Activated T-cell treated with anti-CD3 and anti-CD28 coated beads, Interleukin-2, amount 50 U/mL, for 48 hours (primary cell): ENCODE measurements around the gene TLK1.

Experiments
- DNase-seq, 2 experiments: peaks; one replicate each; pipeline ENCODE4 v3.0.0-alpha.2; 2020

TLK1 gene

DNA sequence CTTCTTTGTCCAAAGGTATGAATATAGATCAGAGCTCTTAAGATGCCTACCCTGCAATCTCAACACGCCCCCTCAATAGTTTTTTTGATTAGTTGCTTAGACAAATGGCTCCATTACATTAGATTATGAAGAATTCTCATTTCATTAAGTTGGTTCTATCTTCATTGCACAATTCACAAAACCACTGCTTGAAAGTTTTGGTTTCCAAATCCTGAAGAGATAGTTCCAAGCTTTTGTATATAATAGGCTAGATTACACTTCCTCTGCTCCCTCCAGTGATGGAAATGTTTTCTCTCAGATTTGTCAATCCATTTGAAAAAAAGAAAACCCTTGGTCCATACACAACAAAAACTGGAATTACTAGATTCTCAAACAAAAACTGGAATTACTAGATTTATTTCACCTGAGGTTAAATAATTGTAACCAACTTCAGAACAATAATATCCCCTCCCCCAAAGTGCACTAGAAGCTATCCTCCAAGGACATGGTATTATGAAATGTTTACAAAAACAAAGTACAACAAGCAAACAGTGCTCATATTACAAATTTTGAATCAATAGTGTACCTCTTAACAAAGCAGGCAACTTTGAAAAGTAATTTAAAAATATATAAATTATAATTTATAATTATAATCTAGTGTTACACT is 6.8 kb upstream of the TLK1 start:
- no peak for DNase-seq

DNA sequence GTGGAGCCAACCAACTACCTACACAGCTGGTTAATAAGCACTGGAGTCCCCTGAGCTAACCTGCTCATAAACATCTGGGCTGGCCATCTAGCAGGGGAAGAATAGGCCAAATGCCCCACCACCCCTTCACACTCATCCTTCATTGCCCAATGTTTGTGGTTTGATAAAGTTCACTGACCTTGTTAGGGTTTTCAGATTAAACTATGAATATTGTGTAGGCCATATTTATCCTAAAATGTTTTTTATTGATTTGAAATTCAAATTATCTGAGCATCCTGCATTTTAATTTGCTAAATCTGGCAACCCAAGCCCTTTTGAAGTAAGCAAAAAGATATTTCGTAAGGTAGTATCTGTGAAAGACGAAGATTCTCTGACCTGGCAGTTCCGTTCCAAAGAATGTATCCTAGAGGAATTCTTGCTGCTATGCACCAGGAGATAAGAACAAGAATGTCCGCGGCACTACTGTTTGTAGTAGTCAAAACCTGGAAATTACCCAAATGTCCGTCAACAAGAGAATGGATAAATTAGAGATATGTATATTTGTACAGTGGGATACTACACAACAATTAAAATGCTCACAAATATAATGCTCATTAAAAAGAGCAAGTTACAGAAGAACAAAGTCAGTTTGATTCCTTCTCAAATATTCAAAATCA is 5.8 kb upstream of the TLK1 start:
- no peak for DNase-seq

GRCh38 chr2:171165967-171166327 is 5.3 kb upstream of the TLK1 start:
- no peak for DNase-seq

- DNase-seq: no peak
These were observed 2.6 kb upstream of the TLK1 start for GRCh38 chr2:171163261-171163660.

GRCh38 chr2:171162522-171163197 is 2.0 kb upstream of the TLK1 start:
- DNase-seq: peak in 1 of 2 experiments; percentile 26

GRCh38 chr2:171160956-171161740 is 455 bp upstream of the TLK1 start:
- peak; percentile 68 to 78 for DNase-seq

DNA sequence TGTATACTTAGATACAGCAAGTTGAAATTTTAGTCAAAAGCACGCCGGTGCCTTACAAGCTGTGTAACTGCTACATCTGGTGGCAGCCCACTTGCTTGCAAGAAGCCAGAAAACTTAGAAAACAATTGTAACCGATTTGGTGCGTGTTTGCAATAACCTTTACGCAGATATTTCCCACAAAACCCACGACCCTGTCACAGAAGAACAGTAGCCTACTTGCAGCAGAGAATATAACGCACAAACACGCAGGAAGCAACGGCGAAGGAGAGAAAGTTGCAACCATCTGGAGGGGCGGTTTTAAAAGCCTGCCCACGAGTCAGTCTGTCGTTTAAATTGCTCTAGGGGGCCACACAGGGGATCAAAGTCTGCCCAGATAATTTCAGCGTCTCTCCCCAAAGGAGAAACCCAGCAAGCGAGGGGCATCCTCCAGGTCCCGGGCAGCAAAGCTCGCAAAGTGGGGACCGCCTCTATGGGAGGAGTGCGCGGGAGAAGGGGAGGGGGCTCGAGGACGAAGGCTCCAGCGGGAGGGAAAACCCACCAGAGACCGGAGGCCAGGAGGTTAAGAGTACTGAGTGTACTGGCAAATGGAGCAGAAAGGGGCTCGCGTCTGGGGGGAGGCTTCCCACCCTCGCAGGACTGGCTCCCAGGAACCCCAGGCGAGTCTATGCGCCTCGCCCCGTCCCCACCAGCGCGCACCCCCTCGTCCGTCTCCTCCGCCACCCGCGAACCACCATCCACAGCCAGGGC is 1.1 kb downstream of the TLK1 start:
- peak; percentile 72 to 73 for DNase-seq

GRCh38 chr2:171158790-171159371 is 1.8 kb downstream of the TLK1 start:
- no peak for DNase-seq

DNA sequence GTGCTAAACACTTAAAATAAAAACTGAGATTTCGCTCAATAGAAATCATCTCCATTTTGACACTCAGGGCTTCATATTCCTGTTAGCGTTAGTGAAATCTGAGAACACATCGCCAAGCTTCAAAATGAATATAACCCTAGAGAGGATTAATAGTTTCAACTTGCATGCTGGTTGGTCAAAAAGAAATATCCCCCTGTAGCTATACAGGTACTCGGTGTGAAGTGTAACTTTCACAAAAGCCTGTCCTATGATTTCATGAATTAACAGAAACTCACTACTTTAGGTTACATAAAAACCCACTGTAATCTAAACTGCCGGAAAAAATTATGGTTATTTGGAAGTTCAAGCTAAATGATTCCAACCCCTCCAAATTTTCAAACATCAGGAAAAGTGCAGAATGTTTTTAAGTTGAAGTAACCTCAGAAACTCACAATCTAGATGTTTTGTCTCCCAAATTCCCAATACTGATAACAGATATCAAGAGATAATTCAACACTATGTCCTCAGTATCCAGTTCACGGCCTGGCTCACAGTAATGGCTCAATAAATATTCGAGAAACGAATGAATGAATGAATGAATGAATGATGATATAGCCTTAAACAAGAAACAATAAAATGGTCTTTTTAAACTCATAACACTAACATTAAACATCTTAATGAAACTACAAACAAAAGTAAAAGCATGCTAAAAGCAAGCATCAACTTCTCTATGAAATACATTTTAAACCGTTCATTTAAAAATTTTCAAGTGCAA is 2.5 kb downstream of the TLK1 start:
- no peak for DNase-seq

DNA sequence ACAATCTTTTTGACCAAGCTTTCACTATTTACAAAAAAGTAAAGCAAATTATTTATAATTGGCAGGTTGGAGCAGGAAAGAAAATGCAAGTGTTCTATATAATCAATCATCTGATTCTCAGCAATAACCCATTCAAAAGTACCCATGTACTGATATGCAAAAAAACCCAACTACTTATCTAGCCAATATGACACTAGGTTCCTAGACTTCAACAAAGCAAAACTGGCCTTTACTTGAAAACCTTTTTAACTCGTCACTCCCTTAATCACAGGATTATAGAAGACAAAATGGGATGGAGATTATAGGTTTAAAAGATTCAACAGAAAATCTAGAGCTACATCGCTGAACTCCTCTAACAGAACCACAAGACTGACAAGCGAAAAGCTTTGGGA is 3.6 kb downstream of the TLK1 start:
- DNase-seq: no peak

GRCh38 chr2:171154348-171154747 is 6.3 kb downstream of the TLK1 start:
- DNase-seq: no peak

DNA sequence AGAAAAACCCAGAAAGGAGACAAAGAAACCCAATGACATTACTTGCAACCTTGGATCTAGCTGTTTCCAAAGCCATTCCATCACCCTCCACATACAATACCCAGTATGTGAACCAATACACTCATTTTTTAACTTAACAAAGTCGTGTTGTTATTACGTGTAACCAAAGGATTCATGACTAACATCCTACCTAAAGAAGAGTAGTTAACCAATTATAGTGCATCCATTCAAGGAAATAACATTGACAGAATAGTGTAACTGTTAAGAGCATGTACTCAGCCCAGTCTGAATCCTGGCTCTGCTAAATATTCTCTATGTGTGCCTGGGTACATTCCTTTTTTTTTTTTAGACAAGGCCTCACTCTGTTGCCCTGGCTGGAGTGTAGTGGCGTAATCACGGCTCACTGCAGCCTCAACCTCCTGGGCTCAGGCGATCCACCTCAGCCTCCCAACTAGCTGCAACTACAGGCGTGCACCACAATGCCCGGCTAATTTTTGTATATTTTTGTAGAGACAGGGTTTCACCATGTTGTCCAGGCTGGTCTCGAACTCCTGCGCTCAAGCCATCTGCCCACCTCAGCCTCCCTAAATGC is 9.9 kb downstream of the TLK1 start:
- DNase-seq: no peak

- peak in 1 of 2 experiments; percentile 42 for DNase-seq
These were observed 10.6 kb downstream of the TLK1 start for GRCh38 chr2:171149986-171150693.

DNA sequence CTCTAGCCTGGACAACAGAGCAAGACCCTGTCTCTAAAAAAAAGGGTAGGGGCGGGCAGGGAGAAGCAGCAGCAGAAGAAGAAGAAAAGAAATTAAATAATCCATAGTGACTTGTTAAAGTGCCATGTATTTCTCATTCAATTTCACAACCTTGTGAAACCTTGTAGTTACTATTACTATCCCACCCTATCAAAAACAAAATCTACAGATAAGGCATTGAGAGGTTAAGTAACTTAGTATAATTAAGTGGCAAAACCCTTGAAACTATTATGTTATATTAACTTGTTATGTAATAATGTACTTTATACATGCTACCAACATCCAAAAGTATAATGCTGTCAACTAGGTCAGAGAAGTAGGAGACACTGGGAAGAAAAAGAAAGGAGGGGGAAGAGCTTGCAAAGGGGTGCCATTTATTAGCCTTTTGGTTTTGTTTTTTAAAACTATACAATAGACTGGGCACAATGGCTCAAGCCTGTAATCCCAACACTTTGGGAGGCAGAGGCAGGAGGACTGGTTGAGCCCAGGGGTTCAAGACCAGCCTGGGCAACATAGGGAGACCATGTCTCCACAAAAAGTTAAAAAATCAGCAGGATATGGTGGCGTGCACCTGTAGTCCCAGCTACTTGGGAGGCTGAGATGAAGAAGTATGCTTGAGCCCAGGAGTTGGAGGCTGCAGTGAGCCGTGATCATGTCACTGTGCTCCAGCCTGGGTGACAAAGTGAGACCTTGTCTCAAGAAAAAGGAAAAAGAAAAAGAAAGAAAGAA is 11.3 kb downstream of the TLK1 start:
- DNase-seq: no peak

DNA sequence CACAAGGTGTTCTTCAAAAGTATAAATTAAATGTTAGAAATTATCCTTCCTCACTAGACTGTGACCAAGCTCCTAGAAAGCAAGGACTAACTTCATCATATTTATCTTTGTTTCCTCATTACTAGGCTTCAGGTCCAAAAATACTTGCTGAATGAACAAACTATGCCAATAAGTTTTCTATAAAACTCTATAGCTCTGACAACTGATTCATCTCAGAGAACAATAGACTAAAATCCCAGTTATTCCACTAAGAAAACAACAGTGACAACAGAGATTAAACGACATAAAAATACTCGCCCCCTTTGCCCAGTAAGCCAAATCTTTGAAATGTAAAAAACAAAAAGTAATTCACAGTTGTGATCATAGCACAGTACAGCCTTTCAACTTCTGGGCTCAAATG is 13.6 kb downstream of the TLK1 start:
- no peak for DNase-seq

DNA sequence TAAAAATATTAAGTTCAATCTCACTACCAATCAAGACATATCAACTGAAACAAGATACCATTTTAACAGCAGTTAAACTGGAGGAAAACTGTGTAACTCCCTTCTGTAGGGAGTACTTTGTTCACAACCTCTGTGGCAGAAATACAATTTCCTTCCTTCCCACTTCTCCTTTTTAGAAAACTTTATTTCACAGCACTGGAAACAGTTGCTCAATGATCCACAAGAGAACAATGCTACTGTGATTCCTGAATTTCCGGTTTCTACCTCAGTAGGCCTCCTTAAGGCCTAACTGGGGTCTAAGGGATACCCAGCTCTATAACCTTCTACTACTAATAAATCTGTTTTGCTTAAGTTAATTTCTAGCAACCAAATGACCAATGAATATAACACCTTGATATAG is 14.1 kb downstream of the TLK1 start:
- DNase-seq: no peak

DNA sequence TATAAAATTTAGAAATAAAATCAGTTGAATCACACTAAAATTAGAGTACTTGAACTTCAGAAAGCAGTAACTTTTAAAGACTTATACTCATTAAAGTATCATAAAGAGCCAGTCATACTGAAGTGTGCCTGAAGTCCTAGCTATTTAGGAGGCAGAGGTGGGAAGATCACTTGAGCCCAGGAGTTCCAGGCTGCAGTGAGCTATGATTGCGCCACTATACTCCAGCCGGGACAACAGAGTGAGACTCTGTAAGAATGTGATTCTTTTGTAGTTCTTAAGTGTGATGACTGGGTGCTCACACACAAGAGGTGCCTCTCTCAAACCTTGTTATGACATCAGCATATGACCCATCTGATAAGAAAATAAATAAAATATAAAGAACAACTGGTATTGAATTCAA is 14.6 kb downstream of the TLK1 start:
- DNase-seq: no peak

DNA sequence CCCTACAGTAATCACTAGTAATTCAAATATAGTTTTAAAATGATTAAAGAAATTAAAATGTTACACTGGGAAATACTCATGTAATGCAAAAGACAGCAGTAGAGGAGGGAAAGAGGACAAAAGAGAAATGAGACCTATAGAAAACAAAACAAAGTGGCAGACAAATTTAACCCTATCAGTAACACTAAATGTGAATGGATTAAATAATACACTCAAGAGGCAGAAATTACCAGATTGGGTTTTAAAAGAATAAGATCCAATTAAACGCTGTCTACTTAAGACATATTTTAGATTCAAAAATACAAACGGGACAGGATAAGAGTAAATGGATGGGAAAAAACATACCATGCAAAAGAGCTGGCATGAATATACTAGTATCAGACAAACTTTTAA is 17.0 kb downstream of the TLK1 start:
- DNase-seq: no peak

GRCh38 chr2:171142398-171142797 is 18.3 kb downstream of the TLK1 start:
- DNase-seq: no peak

GRCh38 chr2:171141320-171141719 is 19.4 kb downstream of the TLK1 start:
- DNase-seq: no peak
